ENCODE measurements around the gene PLK3.

Gene PLK3

DNA sequence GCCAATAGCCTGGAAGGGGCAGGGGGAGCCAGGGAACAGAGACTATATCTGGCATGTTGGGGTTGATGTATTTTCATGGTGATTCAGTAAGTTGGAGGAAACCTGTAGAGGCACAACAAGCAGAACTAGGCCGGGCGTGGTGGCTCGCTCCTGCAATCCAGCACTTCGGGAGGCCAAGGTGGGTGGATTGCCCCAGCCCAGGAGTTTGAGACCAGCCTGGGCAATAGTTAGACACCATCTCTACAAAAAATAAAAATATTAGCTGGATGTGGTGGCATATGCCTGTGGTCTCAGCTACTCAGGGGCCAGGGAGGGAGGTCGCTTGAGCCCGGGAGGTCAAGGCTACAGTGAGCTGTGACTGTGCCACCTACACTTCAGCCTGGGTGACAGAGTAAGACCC is 53.0 kb downstream of the PLK3 start:
- no peak for DNase-seq (ENCODE audit: low spot score)
- FAIRE-seq: no peak

DNA sequence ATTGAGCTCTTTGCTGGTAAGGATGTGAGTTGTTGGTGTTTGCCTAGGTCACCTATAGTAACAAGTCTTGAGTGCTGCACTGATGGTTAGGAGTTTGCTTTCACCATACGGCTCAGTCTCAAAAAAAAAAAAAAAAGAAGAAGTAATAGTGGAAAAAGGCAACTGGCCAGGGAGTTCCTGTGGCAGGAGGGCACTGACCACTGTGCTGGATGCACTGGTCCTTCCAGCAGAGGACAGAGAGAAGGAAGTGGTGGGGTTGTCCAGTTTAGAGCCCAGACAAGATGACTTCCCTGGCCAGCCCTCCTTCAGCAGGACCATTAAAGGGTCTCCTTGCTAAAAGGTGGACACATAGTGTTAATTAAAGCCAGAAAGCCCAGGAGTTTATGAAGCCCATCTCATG is 54.8 kb downstream of the PLK3 start:
- DNase-seq (ENCODE audit: low spot score) (no peak), FAIRE-seq (no peak)
